ENCODE data around the gene SDCBP2.

- TF ChIP-seq CTCF (IDR thresholded peaks at IDR 0.05) (no peak), STAT6 (CRISPR knock-in tag; conservative IDR thresholded peaks at IDR 0.05; ENCODE audit: low read depth) (no peak), FOXP4 (CRISPR knock-in tag; IDR thresholded peaks at IDR 0.05) (no peak), USF1 (CRISPR knock-in tag; IDR thresholded peaks at IDR 0.05) (0 out of 2 replicates have a peak, but pooled peaks have one; percentile 25)
Observed at GRCh38 chr20:1325173-1326030, 3.5 kb downstream of the SDCBP2 start.
